Stromal cell of bone marrow (primary cell): ENCODE measurements around the gene NLK.
"Not testable (repeated sequence)": the region's sequence is repeated elsewhere in the genome, so short reads cannot be mapped to it uniquely, and the experiment has no call there.

Source experiments
- DNase-seq: peaks from one replicate; pipeline ENCODE4 v3.0.0-alpha.2; 2012; ENCODE audit warnings: low read depth

The NLK gene

GRCh38 chr17:28231624-28232023, 189.1 kb downstream of the NLK start:
- not testable (repeated sequence) for DNase-seq

DNA sequence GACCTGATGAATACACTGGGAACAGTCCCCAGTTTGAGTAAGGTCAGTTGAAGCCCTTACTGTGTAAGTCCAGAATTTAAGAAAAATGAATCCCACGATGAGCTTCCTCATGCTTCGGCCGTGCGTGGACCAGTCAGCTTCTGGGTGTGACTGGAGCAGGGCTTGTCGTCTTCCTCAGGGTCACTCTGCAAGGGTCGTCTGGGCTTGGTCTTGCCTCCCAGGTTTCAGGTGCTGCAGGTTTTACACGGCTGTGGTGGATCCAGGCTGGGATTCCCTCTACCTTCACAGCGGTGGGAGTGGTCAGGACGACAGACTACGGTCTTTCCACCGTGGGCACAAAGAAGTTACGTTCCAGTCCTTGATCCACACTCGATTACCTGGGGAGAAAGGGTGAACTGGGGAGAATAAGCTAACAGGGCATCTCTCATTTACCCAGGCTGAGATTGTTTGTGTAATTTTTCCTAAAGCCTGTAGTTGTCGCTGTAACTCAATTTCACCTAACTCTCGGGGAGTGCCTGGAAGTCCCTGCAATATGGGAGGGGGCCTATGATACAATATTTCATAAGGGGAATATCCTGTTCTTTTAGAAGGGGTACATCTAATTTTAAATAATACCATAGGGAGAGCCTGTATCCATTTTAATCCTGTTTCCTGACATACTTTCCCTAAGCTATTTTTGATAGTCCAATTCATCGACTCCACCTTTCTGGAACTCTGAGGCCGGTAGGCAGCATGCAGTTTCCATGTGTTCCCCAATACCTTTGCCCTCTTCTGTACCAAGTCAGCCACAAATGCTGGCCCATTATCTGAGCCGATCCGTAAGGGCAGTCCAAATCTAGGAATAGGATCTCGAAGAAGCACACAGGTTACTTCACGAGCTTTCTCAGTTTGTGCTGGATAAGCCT, 190.7 kb downstream of the NLK start:
- DNase-seq, result not testable (repeated sequence)

DNA sequence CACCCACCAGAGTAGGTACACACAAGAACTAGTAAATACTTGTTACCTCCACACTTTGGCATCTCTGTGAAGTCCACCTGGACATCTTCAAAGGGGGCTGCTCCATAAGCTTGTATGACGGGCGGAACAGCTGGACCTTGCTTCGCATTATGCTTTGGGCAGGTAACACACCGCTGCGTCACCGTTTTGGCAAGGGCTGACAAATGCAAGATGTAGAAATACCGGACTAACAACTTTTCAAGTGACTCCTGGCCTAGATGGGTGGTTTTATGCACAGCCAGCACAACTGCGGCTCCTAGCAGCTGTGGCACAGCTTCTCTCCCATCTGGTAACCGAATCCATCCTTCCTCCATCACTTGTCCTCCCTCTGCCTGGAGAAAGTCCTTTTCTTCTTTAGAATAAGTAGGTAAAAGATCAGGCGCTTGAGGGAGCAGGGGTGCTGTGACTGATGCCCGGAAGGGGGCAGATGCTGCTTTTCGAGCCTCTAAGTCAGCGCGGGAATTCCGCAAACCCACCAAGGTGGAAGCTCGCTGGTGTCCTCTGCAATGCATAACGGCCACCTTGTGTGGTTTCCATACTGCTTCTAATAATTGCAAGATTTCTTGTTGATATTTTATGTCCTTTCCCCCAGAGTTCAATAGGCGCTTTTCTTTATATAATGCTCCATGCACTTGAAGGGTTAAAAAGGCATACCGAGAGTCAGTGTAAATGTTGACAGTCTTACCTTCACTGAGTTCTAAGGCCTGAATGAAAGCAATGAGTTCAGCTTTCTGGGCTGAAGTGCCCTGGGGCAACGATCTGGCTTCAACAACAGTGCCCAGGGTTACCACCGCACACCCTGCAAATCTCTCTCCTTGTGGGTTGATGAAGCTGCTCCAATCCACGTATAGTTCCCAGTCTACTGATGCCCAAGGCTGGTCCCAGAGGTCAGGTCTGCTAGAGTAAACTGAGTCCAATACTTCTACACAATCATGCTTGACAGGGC, 191.7 kb downstream of the NLK start:
- DNase-seq, result not testable (repeated sequence)

GRCh38 chr17:28235066-28235700, 192.7 kb downstream of the NLK start:
- not testable (repeated sequence) for DNase-seq

DNA sequence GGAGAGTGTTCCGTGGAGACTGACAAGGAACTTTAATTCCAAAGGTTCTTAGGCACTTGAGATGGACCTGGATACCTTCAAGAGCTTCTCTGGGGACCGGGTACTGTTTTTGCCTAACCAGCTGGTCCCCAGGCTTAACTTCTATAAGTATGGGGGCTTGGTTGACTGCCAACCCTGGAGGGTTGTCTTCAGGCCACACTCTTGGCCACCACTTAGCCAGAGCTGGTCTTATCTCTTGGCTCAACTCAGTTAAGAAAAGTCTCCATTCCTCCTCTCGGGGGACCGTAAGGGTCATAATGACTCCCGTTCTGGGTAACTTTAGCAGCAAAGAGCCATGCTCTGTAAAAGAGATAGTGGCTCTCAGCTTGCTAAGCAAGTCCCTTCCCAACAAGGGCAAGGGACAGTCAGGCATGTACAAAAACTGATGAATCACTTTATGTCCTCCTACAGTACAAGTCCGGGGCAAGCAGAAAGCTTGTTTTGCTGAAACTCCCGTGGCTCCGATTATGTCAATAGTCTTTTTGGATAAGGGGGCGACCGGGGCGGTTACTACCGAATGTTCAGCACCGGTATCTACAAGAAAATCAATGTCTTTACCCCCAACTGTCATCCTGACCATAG, 193.7 kb downstream of the NLK start:
- not testable (repeated sequence) for DNase-seq

- not testable (repeated sequence) for DNase-seq
These were observed 196.2 kb downstream of the NLK start for GRCh38 chr17:28238547-28239270.

- DNase-seq, result no peak
These were observed 196.8 kb downstream of the NLK start for GRCh38 chr17:28239271-28239624.

GRCh38 chr17:28240688-28241340, 198.3 kb downstream of the NLK start:
- no peak for DNase-seq

DNA sequence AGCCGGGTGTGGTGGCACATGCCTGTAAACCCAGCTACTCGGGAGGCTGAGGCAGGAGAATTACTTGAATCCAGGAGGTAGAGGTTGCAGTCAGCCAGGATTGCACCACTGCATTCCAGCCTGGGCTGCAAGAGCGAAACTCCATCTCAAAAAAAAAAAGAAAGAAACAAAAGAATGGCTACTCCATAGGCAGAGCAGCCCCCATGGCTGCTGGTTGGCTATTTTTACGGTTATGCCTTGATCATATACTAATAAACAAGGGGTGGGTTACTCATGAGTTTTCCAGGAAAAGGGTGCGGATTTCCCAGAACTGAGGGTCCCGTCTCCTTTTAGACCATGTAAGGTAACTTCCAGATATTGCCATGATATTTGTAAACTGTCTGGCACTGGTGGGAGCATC, 200.3 kb downstream of the NLK start:
- no peak for DNase-seq

DNA sequence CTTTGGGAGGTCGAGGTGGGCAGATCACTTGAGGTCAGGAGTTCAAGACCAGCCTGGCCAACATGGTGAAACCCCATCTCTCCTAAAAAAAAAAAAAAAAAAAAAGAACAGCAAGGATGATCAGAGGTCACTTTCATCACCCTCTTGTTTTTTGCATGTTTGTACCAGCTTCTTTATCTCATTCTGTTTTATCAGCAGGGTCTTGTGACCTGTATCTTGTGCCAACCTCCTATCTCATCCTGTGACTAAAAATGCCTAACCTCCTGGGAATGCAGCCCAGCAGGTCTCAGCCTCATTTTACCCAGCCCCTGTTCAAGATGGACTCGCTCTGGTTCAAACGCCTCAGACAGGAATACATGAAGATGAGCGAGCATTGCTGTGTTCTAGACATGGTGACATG, 200.8 kb downstream of the NLK start:
- DNase-seq, result not testable (repeated sequence)

DNA sequence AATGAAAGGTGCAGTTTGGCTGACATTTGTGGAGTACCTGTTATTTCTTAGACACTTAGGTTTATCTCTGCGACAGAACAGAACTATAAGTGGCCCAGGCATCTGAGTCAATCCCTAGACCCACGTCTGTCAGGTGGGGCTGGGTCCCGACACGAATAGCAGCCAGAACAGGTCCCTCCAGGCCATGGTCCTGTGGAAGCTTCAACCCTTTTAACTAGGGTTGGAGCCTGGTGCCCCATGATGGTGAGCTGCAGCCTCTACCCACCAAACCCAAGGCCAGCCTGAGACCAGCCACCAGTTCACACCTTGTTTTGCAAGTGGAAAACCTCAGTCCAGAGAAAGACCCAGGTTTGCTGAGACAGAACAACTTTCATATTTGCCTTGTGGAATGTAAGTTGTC, 202.0 kb downstream of the NLK start:
- no peak for DNase-seq
